Endothelial cell of umbilical vein (primary cell): Measurements from ENCODE around the gene SUPT5H.
"Not testable (repeated sequence)": the region's sequence is repeated elsewhere in the genome, so short reads cannot be mapped to it uniquely, and the experiment has no call there.

Source experiments
- CTCF ChIP-seq, 2 donors: IDR thresholded peaks; 1 replicate in 1 of 2; 2 replicates in 1 of 2; pipeline ENCODE4 v1.5.1; 2011; ENCODE audit warnings: low read length in 2 of 2, mild to moderate bottlenecking in 2 of 2, moderate library complexity in 2 of 2, control low read depth in 1 of 2, inconsistent platforms in 1 of 2, low read depth in 1 of 2; ENCODE audit not compliant: insufficient read depth in 1 of 2; ENCODE audit errors: extremely low read depth in 1 of 2
- JUN ChIP-seq: IDR thresholded peaks from 2 replicates; pipeline ENCODE4 v1.6.1; 2011; ENCODE audit warnings: borderline replicate concordance, low read depth; ENCODE audit not compliant: insufficient read length, insufficient read depth
- POLR2A ChIP-seq: IDR thresholded peaks from 2 replicates; pipeline ENCODE4 v1.6.1; 2012; ENCODE audit warnings: low read depth, mild to moderate bottlenecking, control low read depth, low read length

GRCh38 chr19:39451257-39451656 lies 5.9 kb downstream of the SUPT5H start:
- TF ChIP-seq CTCF (IDR thresholded peaks at IDR 0.05; ENCODE audit: extremely low read depth in 1 of 2, insufficient read depth in 1 of 2, low read depth in 1 of 2, low read length in 2 of 2); JUN; POLR2A: not testable (repeated sequence)
